Naive B cell (primary cell): ENCODE data around the gene HLA-E. TPM values are rescaled to one million over a fixed set of nuclear protein-coding genes. Genes with fewer than 3 reads are reported as not detected.
A peak's percentile ranks its signal among the peaks of the same experiment; 100 is the strongest.
"Not testable (repeated sequence)": the region's sequence is repeated elsewhere in the genome, so short reads cannot be mapped to it uniquely, and the experiment has no call there.

ENCODE experiments used
- ATAC-seq, 2 donors: fragments of 150-1000 bp; cut with Tn5 transposase; 2 replicates each; pipeline ENCODE4 v1.10.0; 2021; ENCODE audit warnings: low read depth in 2 of 2, mild to moderate bottlenecking in 2 of 2, moderate library complexity in 2 of 2
- DNase-seq: peaks from one replicate; pipeline ENCODE4 v3.0.0; 2022
- H3K27ac Mint-ChIP-seq, 6 donors: one replicate each; pipeline ENCODE4 v1.8.0; 2020 to 2022; ENCODE audit warnings: mild to moderate bottlenecking in 6 of 6, mixed read lengths in 6 of 6, moderate library complexity in 5 of 6, inconsistent platforms in 2 of 6
- H3K27me3 Mint-ChIP-seq, 3 donors: one replicate each; pipeline ENCODE4 v1.8.0; 2021 to 2022; ENCODE audit warnings: mixed read lengths in 3 of 3, mild to moderate bottlenecking in 1 of 3
- H3K36me3 Mint-ChIP-seq, 2 donors: one replicate each; pipeline ENCODE4 v1.8.0; 2020 to 2022; ENCODE audit warnings: mixed read lengths in 2 of 2, inconsistent platforms in 1 of 2, mild to moderate bottlenecking in 1 of 2
- H3K4me1 Mint-ChIP-seq, 3 donors: one replicate each; pipeline ENCODE4 v1.8.0; 2020 to 2022; ENCODE audit warnings: mixed read lengths in 3 of 3, inconsistent platforms in 1 of 3, mild to moderate bottlenecking in 1 of 3, moderate library complexity in 1 of 3
- H3K4me3 Mint-ChIP-seq, 8 donors: one replicate each; pipeline ENCODE4 v1.8.0; 2020 to 2022; ENCODE audit warnings: mild to moderate bottlenecking in 8 of 8, mixed read lengths in 8 of 8, moderate library complexity in 8 of 8, inconsistent platforms in 2 of 8
- H3K9me3 Mint-ChIP-seq, 7 donors: one replicate each; pipeline ENCODE4 v1.8.0; 2020 to 2022; ENCODE audit warnings: mixed read lengths in 7 of 7, mild to moderate bottlenecking in 5 of 7, inconsistent platforms in 2 of 7, moderate library complexity in 1 of 7
- polyA plus RNA-seq, 6 donors: library from polyadenylated mRNA; unstranded; fragments of 300-500 nt; fragmentation: Illumina TruSeq; gene quantifications; one replicate each; pipeline ENCODE4 v1.2.3, GENCODE V29; 2021; ENCODE audit warnings: low read depth in 6 of 6

HLA-E gene
- polyA plus RNA-seq, 6 donors from 2014 or later: 2,024 to 3,192 (median 2,301) TPM

- peaks cover 52 to 63% (median 62%) of the 10 kb centered on the region in 3 donors for H3K4me1 Mint-ChIP-seq
- not testable (repeated sequence) for ATAC-seq, H3K36me3 Mint-ChIP-seq, H3K9me3 Mint-ChIP-seq, DNase-seq, H3K27ac Mint-ChIP-seq, H3K27me3 Mint-ChIP-seq, H3K4me3 Mint-ChIP-seq
These were observed 9.4 kb downstream of the HLA-E start for GRCh38 chr6:30498705-30499104.

DNA sequence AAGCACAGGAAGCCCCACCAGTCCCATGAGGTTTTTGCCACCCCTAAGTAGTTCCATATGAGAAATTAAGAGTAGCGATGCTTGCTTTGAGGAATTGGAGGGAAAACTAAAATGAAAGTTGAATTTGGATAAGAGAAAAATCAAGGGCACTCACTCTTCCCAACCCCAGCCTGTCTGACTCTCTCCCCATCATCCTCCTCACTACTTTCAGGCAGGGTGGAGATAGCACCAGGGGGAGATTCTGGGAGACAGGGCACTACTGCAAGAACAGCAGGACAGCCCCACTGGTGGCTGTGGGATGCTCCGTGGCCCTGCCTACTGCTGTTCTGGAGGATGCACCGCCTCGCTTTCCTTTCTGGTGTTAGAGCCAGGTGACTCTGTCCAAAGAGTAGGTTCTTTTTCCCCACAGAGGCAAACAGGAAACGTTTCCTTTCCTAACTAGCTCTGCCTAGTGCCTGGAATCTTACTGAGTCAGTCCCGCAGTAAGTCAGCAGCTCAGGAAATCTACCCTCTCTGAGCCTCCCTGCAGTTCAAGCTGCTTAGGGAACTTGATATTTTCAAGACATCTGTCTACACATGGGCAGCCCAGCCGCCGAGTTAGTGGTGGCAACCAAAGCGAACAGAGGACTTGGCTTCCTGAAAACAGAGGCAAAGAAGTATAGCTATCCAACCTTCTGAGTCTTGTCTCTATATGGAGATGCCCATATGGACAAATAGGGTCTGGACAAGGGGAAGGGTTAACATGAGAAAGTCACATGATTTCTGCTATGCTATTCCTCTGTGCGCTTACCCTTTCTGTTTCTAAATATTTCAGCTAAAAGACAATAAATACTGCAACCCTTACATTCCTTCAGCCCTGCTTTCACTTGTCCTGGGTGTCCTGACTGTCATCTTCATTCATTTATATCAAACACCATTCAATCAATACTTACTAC is 11.4 kb downstream of the HLA-E start:
- Mint-ChIP-seq H3K27me3 (no peaks in the 10 kb centered on the region), H3K36me3 (no peaks in the 10 kb centered on the region), H3K4me1 (peaks cover 36 to 50% (median 44%) of the 10 kb centered on the region in 3 donors), H3K27ac (peak overlapping the region in 4 of 6 donors; percentile 56 to 92 (median 82)), H3K9me3 (no peaks in the 10 kb centered on the region), H3K4me3 (peak overlapping the region; percentile 70 to 88 (median 84))
- peak; percentile 77 to 81 for ATAC-seq
- no peak for DNase-seq

DNA sequence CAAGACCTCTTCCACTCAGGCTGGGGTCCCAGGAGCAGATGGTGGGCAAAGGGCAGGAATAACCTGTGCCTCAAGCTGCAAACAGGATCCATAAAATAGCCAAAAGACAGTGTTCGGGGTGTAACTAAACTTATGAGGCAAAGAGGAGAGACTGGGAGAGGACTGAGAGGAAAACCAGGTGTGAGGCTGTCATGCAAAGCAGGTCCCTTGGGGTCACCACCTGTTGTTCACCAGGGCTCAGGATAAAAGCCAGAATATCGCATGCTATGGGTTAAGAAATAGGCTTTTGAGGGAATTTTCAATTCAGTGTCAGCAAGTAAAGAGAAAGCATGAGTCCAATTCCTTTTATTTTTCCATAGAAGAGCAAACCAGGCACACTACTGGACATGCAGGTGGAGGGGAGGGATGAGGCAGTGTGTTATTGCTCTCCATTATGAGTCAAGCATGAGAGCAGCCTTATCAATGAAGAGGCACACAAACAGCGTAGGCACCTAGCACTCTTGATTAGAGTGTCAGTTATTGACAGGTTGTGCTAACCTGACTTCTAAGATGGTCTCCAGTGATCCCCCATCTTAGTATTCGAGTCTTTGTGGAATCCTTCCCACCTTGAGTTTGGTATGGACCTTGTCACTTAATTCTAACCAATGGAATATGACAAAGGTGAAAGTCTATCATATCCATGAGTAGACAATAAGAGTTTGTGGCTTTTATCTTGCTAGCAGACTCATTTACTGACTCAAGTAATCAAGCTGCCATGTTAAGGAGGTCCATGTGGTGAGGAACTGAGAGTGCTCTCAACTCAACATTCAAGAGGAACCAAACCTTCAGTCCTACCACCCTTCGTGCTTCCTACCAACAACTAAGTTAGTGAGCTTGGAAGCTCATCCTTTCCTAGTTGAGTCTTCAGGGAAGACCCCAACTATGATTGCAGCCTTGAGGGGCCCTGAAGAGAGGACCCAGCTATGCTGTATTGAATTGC is 18.8 kb downstream of the HLA-E start:
- peak overlapping the region; percentile 73 to 91 (median 82) for H3K4me3 Mint-ChIP-seq
- H3K4me1 Mint-ChIP-seq: peaks cover 46 to 69% (median 48%) of the 10 kb centered on the region in 3 donors
- peak overlapping the region; percentile 69 to 95 (median 82) for H3K27ac Mint-ChIP-seq

DNA sequence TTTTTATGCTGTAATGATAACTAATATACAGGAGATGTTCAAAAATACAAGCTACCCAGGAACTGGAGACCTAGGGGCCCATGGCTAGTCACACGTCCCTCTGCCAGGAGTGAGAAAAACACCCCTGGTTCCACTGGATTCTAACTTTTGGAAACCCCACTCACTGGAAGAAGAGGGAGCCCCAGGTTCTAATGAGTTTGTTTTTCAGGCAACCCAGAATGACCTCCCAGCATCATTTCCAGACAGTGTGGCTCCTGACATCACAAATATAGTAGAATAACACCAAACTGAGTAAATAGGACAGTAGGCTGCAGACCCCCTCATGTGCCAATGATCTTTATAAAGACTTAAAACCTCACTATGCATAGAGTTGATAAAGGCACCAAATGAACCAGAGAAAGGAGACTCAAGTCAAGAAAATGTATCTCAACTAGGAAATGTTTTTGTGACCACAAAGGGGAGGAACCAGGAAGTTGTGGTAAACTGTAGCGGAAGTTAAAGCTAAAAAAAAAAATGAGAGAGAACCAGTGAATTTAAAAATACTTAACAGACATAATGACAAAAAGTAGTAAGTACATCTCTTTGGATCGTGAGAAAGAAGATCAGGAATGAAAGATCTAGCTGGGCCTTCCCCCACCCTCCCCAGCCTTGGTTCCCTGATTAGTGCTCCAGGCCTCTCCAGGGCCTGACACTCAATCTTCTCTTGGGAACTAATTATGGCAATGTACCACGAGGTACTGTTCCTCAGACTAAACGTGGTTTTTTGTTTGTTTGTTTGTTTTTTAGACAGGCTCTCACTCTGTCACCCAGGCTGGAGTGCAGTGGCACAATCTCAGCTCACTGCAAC is 19.8 kb downstream of the HLA-E start:
- Mint-ChIP-seq H3K36me3 (no peaks in the 10 kb centered on the region), H3K9me3 (no peaks in the 10 kb centered on the region), H3K27me3 (no peaks in the 10 kb centered on the region), H3K27ac (peak overlapping the region; percentile 8 to 95 (median 72)), H3K4me3 (peak overlapping the region; percentile 73 to 91 (median 82)), H3K4me1 (peaks cover 48 to 77% (median 48%) of the 10 kb centered on the region in 3 donors)
- ATAC-seq (peak; percentile 81), DNase-seq (peak; percentile 81)

More for the DNA sequence above, 18.8 kb downstream of the HLA-E start:
- Mint-ChIP-seq H3K9me3 (no peaks in the 10 kb centered on the region), H3K27me3 (no peaks in the 10 kb centered on the region), H3K36me3 (no peaks in the 10 kb centered on the region)
- ATAC-seq (peak; percentile 66 to 72), DNase-seq (peak; percentile 50)

DNA sequence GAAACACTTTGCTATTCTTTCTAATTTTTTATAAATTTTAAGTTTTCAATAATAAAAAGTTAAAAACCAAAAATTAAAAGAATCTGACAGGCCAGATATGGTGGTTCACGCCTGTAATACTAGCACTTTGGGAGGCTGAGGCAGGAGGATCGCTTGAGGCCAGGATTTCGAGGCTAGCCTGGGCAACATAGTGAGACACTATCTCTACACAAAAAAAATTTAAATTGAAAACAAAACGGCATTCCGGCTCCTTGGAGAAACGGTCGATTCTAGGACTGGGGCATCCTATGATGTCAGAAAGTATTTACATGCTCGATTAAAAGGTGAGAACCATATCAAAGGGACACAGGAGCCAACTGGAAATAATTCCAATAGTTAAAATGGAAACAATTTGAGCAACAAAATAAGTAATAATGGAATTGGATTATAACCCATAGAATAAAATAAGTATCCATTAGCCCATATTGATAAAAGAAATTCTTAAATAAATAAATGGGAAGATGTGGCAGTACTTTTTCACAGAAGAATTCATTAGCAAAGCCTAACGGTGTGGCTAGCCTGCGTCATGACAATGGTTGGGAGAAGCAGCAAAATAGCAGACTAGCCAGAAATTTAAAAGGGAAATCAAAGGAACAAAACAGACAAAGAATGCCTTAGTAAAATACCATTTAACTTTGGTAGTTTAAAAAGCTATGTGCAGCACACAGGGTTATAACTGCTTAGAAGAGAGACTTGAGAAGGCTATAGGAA is 21.3 kb downstream of the HLA-E start:
- peak overlapping the region; percentile 10 to 91 (median 81) for H3K4me3 Mint-ChIP-seq
- no peaks in the 10 kb centered on the region for H3K36me3 Mint-ChIP-seq
- ATAC-seq (no peak), DNase-seq (no peak)
- H3K9me3 Mint-ChIP-seq: no peaks in the 10 kb centered on the region
- H3K4me1 Mint-ChIP-seq: peaks cover 59 to 85% (median 62%) of the 10 kb centered on the region in 3 donors
- no peaks in the 10 kb centered on the region for H3K27me3 Mint-ChIP-seq
- H3K27ac Mint-ChIP-seq: peak overlapping the region; percentile 54 to 94 (median 75)

DNA sequence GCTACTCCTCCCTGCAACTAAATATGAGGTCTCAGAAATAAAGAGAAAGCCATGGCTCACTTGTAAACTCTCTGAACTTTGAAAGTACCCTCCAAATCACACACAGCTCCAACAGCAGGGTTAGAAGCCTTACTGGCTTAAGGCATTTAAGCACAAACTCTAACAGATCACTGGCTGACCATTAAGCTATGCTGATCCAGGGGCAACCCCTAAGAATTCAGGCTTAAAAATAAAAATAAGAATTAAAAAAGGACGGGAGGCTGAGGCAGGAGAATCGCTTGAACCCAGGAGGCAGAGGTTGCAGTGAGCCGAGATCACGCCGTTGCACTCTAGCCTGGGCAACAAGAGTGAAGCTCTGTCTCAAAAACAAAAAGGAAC is 21.8 kb downstream of the HLA-E start:
- Mint-ChIP-seq H3K27me3 (no peaks in the 10 kb centered on the region), H3K4me1 (peaks cover 56 to 87% (median 68%) of the 10 kb centered on the region in 3 donors), H3K9me3 (no peaks in the 10 kb centered on the region), H3K27ac (peak overlapping the region in 5 of 6 donors; percentile 74 to 94 (median 82)), H3K4me3 (peak overlapping the region; percentile 73 to 91 (median 84)), H3K36me3 (no peaks in the 10 kb centered on the region)
- ATAC-seq (no peak), DNase-seq (no peak)

DNA sequence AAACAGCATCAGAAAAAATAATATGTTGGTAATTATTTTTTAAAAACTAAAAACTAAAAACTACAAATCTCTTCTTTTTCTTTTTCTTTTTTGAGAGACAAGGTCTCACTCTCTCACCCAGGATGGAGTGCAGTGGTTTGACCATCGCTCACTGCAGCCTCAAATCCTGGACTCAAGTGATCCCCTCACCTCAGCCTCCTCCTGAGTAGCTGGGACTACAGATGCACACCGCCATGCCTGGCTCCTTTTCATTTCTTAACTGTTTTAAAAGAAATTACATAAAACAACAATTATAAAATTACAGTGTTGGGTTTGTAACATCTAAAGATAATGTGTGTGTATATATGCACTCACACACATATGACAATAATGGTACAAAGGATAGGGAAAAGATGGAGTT is 24.1 kb downstream of the HLA-E start:
- DNase-seq (no peak), ATAC-seq (no peak)
- Mint-ChIP-seq H3K4me3 (peak overlapping the region in 4 of 8 donors; percentile 24 to 81 (median 31)), H3K4me1 (peaks cover 50 to 88% (median 64%) of the 10 kb centered on the region in 3 donors), H3K9me3 (peaks cover 0 to 5% (median 0%) of the 10 kb centered on the region in 7 donors), H3K36me3 (no peaks in the 10 kb centered on the region), H3K27ac (peak overlapping the region in 1 of 6 donors; percentile 99), H3K27me3 (no peaks in the 10 kb centered on the region)

DNA sequence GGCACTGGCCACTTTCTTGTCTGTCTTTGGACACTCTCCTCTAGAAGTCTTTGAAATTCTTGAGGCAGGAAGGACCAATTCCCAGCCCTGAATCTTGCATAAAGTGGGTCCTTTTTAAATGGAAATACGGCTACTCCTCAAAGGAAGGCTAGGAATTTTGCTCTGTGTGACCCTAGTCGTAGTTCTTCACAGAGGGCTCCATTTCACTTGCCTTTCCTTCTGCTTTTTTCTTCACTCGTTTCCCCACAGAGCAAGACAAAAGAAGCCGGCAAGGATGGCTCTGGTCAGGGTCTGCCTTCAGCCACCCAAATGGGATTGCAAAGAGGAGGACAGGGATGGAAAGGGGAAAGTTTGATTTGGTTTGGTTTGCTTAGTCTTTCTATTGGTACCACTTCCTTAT is 25.8 kb downstream of the HLA-E start:
- Mint-ChIP-seq H3K27me3 (no peaks in the 10 kb centered on the region), H3K9me3 (peaks cover 0 to 9% (median 0%) of the 10 kb centered on the region in 7 donors), H3K27ac (peak overlapping the region in 5 of 6 donors; percentile 82 to 99 (median 99)), H3K4me3 (peak overlapping the region; percentile 86 to 97 (median 95)), H3K36me3 (no peaks in the 10 kb centered on the region), H3K4me1 (peaks cover 41 to 93% (median 65%) of the 10 kb centered on the region in 3 donors)
- no peak for DNase-seq
- ATAC-seq: no peak

DNA sequence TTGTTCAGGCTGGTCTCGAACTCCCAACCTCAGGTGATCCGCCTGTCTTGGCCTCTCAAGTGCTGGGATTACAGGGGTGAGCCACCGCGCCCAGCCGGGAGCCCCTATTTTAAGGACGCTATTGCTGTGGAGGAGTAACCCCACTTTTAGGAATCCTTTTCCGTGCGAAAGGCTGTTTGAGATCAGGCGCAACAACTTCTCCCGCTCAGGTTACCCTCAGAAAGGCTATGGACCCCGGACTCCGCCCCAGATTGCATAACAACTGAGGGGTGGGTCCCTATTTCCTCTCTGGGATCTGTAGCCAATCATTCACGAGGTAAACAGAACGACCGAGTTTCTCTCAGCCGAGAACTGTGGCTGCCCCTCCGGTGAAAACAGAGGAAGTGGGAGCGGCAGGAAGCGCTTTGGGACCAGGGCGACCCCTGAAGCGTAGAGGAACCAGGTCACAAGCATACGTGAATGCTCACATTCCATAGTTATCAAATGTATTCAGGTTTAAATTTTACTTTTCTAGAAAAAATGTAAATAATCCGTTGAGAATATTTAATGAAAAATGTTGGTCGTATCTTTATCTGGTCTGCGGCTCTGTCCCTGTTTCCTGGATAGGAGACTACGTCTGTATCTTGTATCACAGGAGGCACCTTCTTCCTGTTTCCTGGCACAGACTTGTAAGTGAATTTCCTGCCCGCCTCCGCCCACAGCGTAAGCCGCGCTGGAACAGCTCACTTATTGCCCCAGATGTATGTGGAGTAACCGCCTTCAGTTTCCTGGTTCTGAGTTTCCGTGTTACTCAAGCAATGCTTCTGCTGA is 26.8 kb downstream of the HLA-E start:
- ATAC-seq (peak; percentile 83), DNase-seq (peak; percentile 91)
- H3K27me3 Mint-ChIP-seq: no peaks in the 10 kb centered on the region
- no peaks in the 10 kb centered on the region for H3K36me3 Mint-ChIP-seq
- H3K4me1 Mint-ChIP-seq: peaks cover 35 to 93% (median 61%) of the 10 kb centered on the region in 3 donors
- peaks cover 0 to 9% (median 0%) of the 10 kb centered on the region in 7 donors for H3K9me3 Mint-ChIP-seq
- H3K27ac Mint-ChIP-seq: peak overlapping the region; percentile 97 to 99 (median 99)
- peak overlapping the region; percentile 86 to 97 (median 95) for H3K4me3 Mint-ChIP-seq

GRCh38 chr6:30516754-30517076 is 27.4 kb downstream of the HLA-E start:
- H3K27me3 Mint-ChIP-seq, H3K36me3 Mint-ChIP-seq, ATAC-seq, H3K9me3 Mint-ChIP-seq, DNase-seq: not testable (repeated sequence)
- peak overlapping the region; percentile 97 to 99 (median 99) for H3K27ac Mint-ChIP-seq
- H3K4me3 Mint-ChIP-seq: peak overlapping the region; percentile 86 to 97 (median 95)
- peaks cover 29 to 90% (median 60%) of the 10 kb centered on the region in 3 donors for H3K4me1 Mint-ChIP-seq

DNA sequence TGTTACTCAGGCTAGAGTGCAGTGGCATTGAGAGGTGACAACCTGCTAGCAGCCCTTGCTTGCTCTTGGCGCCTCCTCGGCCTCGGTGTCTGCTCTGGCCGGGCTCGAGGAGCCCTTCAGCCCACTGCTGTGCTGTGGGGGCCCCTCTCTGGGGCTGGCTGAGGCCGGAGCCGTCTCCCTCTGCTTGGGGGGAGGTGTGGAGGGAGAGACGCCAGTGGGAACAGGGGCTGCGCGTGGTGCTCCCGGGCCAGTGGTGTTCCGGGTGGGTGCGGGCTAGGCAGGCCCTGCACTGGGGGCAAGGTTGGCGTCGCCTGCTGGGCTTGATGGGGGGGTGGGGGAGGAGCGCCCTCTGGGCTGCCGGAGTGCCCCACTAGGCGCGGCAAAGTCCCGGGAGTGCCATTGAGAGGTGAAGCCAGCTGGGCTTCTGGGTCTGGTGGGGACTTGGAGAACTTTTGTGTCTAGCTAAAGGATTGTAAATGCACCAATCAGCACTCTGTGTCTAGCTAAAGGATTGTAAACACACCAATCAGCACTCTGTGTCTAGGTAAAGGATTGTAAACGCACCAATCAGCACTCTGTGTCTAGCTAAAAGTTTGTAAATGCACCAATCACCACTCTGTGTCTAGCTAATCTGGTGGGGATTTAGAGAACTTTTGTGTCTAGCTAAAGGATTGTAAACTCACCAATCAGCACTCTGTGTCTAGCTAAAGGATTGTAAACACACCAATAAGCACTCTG is 28.6 kb downstream of the HLA-E start:
- not testable (repeated sequence) for H3K27me3 Mint-ChIP-seq, DNase-seq, H3K9me3 Mint-ChIP-seq, H3K36me3 Mint-ChIP-seq, ATAC-seq
- Mint-ChIP-seq H3K4me3 (peak overlapping the region in 6 of 8 donors; percentile 23 to 74 (median 48)), H3K27ac (peak overlapping the region in 2 of 6 donors; percentile 75 to 87), H3K4me1 (peaks cover 33 to 90% (median 60%) of the 10 kb centered on the region in 3 donors)
